Stimulated activated CD8-positive, alpha-beta memory T cell treated with anti-CD3 and anti-CD28 coated beads, Interleukin-7, amount 100 ng/mL, for 24 hours (primary cell): Measurements from ENCODE around the gene CPA4.

Experiments
- DNase-seq: peaks from one replicate; pipeline ENCODE4 v3.0.0-alpha.2; 2020; ENCODE audit warnings: low read depth

The CPA4 gene

GRCh38 chr7:130274983-130275591 is 17.9 kb upstream of the CPA4 start:
- no peak for DNase-seq

GRCh38 chr7:130275826-130276297 is 17.1 kb upstream of the CPA4 start:
- no peak for DNase-seq

- DNase-seq = no peak
These were observed 15.9 kb upstream of the CPA4 start for GRCh38 chr7:130276796-130277762.

GRCh38 chr7:130277763-130278643 is 15.0 kb upstream of the CPA4 start:
- DNase-seq = no peak

- DNase-seq = no peak
These were observed 14.1 kb upstream of the CPA4 start for GRCh38 chr7:130278860-130279259.

DNA sequence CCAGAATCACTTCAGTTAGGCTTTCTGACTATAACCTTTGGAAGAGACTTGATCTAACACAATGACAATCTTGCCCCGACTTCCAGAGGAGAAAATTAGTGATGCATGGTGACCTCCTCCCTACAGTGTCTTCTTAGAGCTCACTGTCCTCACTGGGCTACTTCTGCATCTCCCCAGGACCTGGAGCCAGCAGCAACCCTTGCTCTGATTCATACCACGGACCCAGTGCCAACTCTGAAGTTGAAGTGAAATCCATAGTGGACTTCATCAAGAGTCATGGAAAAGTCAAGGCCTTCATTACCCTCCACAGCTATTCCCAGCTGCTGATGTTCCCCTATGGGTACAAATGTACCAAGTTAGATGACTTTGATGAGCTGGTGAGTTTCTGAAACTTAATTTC is 13.7 kb upstream of the CPA4 start:
- no peak for DNase-seq

- no peak for DNase-seq
These were observed 13.1 kb upstream of the CPA4 start for GRCh38 chr7:130279906-130280305.

GRCh38 chr7:130281260-130281659 is 11.7 kb upstream of the CPA4 start:
- DNase-seq = no peak

DNA sequence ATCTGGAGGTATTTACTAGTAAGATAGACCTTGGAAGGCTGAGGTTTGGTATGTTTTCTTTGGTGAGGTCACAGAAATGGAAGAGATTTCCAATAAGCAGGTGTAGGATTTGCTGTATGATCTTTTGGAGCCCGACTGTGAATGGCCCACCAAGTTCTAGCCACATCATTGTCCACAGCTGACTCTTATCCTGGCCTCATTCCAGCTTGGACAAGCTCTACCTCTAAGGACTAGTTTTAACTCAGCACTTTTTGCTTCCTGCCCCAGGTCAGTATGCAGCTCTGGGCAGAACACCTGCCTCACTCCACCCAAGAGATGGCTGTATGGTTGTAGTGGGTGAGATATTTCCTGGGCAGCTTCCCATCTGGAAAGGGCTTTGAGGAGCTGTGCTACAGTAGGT is 6.1 kb upstream of the CPA4 start:
- no peak for DNase-seq

DNA sequence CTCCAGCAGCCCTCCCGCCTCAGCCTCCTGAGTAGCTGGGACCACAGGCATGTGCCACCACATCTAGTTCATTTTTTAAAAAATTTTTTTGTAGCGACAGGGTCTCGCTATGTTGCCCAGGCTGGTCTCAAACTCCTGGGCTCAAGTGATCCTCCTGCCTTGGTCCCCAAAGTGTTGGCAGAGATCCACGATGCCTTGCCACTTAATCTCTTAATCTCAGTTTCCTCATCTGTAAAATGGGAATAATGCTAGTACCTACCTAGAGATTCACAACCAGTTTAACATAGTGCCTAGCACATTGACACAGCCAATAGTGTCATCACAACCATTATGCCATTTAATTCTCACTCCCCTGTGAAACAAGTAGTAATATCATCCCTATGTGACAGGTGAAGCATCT is 4.8 kb upstream of the CPA4 start:
- DNase-seq = no peak

GRCh38 chr7:130288829-130289228 is 4.1 kb upstream of the CPA4 start:
- DNase-seq = no peak

DNA sequence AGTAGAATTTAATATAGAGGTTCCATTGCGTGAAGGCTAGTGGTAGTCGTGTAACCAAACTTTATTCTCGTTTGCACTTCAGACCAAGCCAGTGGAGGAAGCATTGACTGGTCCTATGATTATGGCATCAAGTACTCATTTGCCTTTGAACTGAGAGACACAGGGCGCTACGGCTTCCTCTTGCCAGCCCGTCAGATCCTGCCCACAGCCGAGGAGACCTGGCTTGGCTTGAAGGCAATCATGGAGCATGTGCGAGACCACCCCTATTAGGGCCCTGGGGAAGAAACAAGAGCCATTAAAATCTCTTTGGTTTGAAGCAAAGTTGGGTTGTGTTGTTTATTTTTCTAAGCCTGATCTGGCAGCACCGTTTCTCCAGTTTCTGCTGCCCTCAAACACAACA is 3.5 kb upstream of the CPA4 start:
- no peak for DNase-seq

GRCh38 chr7:130290745-130291144 is 2.2 kb upstream of the CPA4 start:
- DNase-seq = no peak

- no peak for DNase-seq
These were observed 560 bp downstream of the CPA4 start for GRCh38 chr7:130293521-130293920.

- DNase-seq = no peak
These were observed 1.4 kb downstream of the CPA4 start for GRCh38 chr7:130294314-130294713.

- DNase-seq = no peak
These were observed 3.4 kb downstream of the CPA4 start for GRCh38 chr7:130296221-130296951.

DNA sequence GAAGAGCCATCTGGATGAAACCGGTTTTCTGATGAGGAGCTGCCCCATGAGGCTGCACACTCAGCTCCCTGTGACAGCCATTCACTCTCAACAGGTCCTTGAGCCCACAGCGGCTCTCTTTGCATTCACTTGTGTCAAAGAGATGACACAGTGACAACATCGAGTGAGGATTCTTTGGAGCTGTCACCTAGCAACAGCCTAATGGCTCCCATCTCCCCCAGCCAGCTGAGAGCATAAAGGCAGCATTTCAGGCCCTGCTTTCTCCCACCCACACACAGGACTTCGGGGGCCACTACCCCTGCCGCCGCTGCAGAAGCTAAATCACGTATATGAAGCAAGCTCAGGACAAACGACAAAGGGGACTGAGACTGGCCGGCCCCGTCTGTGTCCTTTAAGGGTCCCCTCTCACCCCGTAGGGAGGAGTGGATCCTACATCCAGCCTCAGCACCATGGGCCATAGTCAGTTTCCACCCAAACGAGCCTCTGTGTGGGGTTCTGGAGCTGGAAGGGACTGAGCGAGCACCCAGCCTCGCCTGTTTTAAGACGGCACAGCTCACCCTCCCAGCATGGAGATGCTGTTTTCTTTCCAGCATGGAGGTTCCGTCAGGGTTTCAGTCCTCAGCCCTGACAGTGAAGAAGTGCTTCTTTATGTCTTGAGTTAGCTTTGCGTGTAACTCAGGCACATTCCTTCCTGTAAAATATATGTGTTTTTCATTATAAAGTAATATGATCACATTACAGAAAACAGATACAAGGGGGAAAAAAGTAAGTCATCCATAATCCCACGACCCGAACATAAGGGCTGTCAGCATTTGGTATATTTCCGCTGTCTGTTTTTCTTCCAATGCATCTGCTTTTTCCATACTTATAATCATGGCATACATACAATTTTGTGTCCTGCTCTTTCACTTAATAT is 4.9 kb downstream of the CPA4 start:
- no peak for DNase-seq

- DNase-seq = no peak
These were observed 5.8 kb downstream of the CPA4 start for GRCh38 chr7:130298544-130299326.

DNA sequence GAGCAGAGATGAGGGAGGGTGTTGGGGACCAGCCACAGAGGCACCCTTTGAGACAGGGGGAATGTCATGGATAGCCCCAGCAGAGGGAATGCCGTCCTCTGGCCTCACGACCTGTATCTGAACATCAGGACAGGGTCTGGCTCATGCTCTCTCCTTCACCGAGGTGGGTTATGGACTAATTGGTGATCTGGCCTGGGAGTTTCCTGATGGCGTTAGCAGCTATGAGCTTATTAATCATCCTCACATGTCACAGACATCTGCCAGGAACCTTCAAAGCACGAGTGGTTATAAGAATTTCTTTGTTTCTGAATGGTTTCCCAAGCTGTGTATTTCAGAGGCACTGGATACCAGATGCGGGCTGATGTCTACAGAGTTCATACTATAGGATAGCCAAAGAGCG is 6.9 kb downstream of the CPA4 start:
- no peak for DNase-seq

GRCh38 chr7:130301501-130302020 is 8.6 kb downstream of the CPA4 start:
- no peak for DNase-seq
